Osteoblast (primary cell): ENCODE measurements around the gene SYT14. TPM values are rescaled to one million over a fixed set of nuclear protein-coding genes. Genes with fewer than 3 reads are reported as not detected.

Experiments used
- DNase-seq: peaks from one replicate; pipeline ENCODE4 v3.0.0; 2011; ENCODE audit warnings: low spot score, mixed read lengths; ENCODE audit not compliant: insufficient read length; ENCODE audit errors: missing footprints
- H2AFZ ChIP-seq: 2 replicates; pipeline ENCODE4 v1.6.0; 2011; ENCODE audit warnings: mild to moderate bottlenecking, low read length
- H3K27ac ChIP-seq: 2 replicates; pipeline ENCODE4 v1.5.1; 2011; ENCODE audit warnings: mild to moderate bottlenecking, low read depth, low read length, moderate library complexity
- H3K27me3 ChIP-seq: 2 replicates; pipeline ENCODE4 v1.6.0; 2012; ENCODE audit warnings: mild to moderate bottlenecking, control low read depth, inconsistent platforms, low read length, moderate library complexity; ENCODE audit not compliant: insufficient read depth
- H3K36me3 ChIP-seq: 2 replicates; pipeline ENCODE4 v1.5.1; 2011; ENCODE audit warnings: mild to moderate bottlenecking, low read length, control low read depth, moderate library complexity; ENCODE audit not compliant: insufficient read depth
- H3K4me1 ChIP-seq: 2 replicates; pipeline ENCODE4 v1.5.1; 2011; ENCODE audit warnings: mild to moderate bottlenecking, low read length, control low read depth, moderate library complexity; ENCODE audit not compliant: insufficient read depth
- H3K4me2 ChIP-seq: 2 replicates; pipeline ENCODE4 v1.6.0; 2011; ENCODE audit warnings: mild to moderate bottlenecking, low read length; ENCODE audit not compliant: insufficient read depth
- H3K4me3 ChIP-seq: fragments of 200-600 bp; sonication (generic); 3 replicates; pipeline ENCODE4 v1.5.1; 2012; ENCODE audit warnings: mild to moderate bottlenecking, low read length, inconsistent platforms; ENCODE audit not compliant: insufficient read depth
- H3K79me2 ChIP-seq: 2 replicates; pipeline ENCODE4 v1.6.0; 2012; ENCODE audit warnings: mild to moderate bottlenecking, low read length, control low read depth, inconsistent platforms; ENCODE audit not compliant: insufficient read depth
- H3K9me3 ChIP-seq: 2 replicates; pipeline ENCODE4 v1.5.1; 2011; ENCODE audit warnings: low read depth, low read length, control low read depth
- H4K20me1 ChIP-seq: 2 replicates; pipeline ENCODE4 v1.6.0; 2012; ENCODE audit warnings: mild to moderate bottlenecking, low read length, control low read depth; ENCODE audit not compliant: insufficient read depth
- total RNA-seq: library from RNA; depleted of rRNA; stranded (reverse); fragments of >200 nt; gene quantifications from 2 replicates; pipeline ENCODE4 v1.2.3, GENCODE V29; 2012
- TF ChIP-seq, protein P1 (sequence below): IDR thresholded peaks from 2 replicates; pipeline ENCODE4 v1.5.1; 2011; ENCODE audit warnings: mild to moderate bottlenecking, low read depth, low read length, moderate library complexity; ENCODE audit errors: extremely low read depth

SYT14 gene
- total RNA-seq, 1 donor = 0.36 TPM

DNA sequence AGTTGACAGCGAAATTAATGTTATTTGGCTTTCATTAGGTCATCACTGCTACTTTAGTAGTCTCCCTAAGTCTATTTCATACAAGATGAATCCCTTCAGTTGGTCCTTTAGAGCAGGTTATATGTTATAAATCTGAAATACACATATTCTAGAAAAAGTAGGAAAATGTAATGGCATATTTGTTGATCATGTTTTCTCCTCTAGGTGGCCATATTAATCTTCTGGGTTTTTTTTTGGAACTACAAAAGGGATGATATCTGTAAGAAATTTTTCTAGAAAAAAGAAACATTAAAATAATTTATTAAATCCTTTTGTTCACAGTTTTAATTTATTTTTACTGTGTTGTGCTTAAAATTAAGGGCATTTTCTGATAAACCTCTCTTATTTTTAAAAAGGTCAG lies 87.9 kb downstream of the SYT14 start:
- Histone ChIP-seq H3K27me3 (no peaks in the 10 kb centered on the region), H3K79me2 (no peaks in the 10 kb centered on the region), H4K20me1 (no peaks in the 10 kb centered on the region), H3K4me3 (no peak overlapping the region), H3K9me3 (no peaks in the 10 kb centered on the region), H2AFZ (no peak overlapping the region), H3K36me3 (no peaks in the 10 kb centered on the region), H3K4me2 (no peak overlapping the region), H3K27ac (no peak overlapping the region), H3K4me1 (no peaks in the 10 kb centered on the region)
- DNase-seq = no peak
- TF ChIP-seq, protein P1, sequence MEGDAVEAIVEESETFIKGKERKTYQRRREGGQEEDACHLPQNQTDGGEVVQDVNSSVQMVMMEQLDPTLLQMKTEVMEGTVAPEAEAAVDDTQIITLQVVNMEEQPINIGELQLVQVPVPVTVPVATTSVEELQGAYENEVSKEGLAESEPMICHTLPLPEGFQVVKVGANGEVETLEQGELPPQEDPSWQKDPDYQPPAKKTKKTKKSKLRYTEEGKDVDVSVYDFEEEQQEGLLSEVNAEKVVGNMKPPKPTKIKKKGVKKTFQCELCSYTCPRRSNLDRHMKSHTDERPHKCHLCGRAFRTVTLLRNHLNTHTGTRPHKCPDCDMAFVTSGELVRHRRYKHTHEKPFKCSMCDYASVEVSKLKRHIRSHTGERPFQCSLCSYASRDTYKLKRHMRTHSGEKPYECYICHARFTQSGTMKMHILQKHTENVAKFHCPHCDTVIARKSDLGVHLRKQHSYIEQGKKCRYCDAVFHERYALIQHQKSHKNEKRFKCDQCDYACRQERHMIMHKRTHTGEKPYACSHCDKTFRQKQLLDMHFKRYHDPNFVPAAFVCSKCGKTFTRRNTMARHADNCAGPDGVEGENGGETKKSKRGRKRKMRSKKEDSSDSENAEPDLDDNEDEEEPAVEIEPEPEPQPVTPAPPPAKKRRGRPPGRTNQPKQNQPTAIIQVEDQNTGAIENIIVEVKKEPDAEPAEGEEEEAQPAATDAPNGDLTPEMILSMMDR = peak; percentile 15

DNA sequence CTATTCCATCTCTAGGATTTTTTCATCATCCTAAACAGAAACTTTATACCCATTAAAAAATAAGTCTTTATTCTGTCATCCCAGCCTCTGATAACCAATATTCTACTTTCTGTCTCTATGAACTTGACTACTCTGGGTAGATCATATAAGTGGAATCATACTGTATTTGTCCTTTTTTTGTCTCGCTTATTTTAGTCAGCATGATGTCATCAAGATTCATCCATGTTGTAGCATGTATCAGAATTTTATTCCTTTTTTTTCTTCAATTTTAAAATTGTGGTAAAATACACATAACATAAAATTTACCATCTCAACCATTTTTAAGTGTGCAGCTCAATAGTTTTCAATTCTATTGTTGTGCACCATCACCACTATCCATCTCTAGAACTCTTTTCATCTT lies 90.0 kb downstream of the SYT14 start:
- Histone ChIP-seq H3K36me3 (no peaks in the 10 kb centered on the region), H3K9me3 (no peaks in the 10 kb centered on the region)

DNA sequence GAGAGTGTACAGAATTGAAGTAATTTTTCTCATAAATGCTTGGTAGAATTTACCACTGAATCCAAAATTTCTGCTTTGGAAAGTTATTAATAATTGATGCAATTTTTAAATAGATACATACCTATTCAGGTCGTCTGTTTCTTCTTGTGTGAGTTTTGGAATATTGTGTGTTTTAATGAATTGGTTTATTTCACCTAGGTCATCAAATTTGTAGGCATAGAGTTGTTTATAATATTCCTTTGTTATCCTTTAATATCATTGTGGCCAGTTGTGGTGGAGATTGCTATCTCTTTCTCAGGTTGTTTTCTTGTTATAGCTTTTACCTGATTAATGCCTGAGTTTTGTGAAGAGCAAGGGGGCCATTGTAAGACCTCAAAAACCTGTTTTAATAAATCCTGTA lies 93.5 kb downstream of the SYT14 start:
- TF ChIP-seq, protein P1 = no peak
- Histone ChIP-seq H3K27ac (no peak overlapping the region), H3K4me3 (no peak overlapping the region), H3K4me1 (no peaks in the 10 kb centered on the region), H3K4me2 (no peak overlapping the region), H4K20me1 (no peaks in the 10 kb centered on the region), H3K9me3 (no peaks in the 10 kb centered on the region), H3K79me2 (no peaks in the 10 kb centered on the region), H3K36me3 (no peaks in the 10 kb centered on the region), H3K27me3 (no peaks in the 10 kb centered on the region), H2AFZ (no peak overlapping the region)
- no peak for DNase-seq

More for the DNA sequence above, 90.0 kb downstream of the SYT14 start:
- H4K20me1 ChIP-seq = no peaks in the 10 kb centered on the region
- H3K27me3 ChIP-seq = no peaks in the 10 kb centered on the region
- no peak for DNase-seq
- H3K4me1 ChIP-seq = no peaks in the 10 kb centered on the region
- no peak overlapping the region for H3K27ac ChIP-seq
- no peak overlapping the region for H3K4me2 ChIP-seq
- no peak overlapping the region for H2AFZ ChIP-seq
- no peak overlapping the region for H3K4me3 ChIP-seq
- H3K79me2 ChIP-seq = no peaks in the 10 kb centered on the region
- TF ChIP-seq, protein P1 = no peak

DNA sequence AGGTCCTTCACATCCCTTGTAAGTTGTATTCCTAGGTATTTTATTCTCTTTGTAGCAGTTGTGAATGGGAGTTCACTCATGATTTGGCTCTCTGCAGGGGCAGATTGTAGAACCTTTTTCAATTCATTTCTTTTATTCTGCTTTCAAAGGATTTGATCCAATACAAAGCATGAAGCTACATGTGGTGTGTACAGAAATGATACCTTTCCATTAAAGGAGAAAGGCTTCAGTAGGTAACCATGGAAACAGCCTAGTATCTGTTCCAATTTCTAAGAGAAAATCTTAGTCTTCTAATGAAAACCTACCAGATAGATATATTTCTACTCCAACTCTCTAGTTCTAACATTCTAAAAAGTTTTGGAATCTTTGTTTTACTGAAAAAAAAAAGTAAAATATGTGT lies 105.0 kb downstream of the SYT14 start:
- no peak overlapping the region for H2AFZ ChIP-seq
- no peak overlapping the region for H3K4me2 ChIP-seq
- no peaks in the 10 kb centered on the region for H3K36me3 ChIP-seq
- H3K4me1 ChIP-seq = no peaks in the 10 kb centered on the region
- no peaks in the 10 kb centered on the region for H3K9me3 ChIP-seq
- no peak overlapping the region for H3K4me3 ChIP-seq
- H3K27me3 ChIP-seq = no peaks in the 10 kb centered on the region
- TF ChIP-seq, protein P1 = no peak
- H3K27ac ChIP-seq = no peak overlapping the region
- no peaks in the 10 kb centered on the region for H4K20me1 ChIP-seq
- DNase-seq = no peak
- no peaks in the 10 kb centered on the region for H3K79me2 ChIP-seq
